K562 (cell line): ENCODE results near the gene VAC14.

Experiments
- BDP1 ChIP-seq: IDR thresholded peaks from 3 replicates; pipeline ENCODE4 v1.6.1; 2011; ENCODE audit not compliant: insufficient read length, insufficient read depth
- BRCA1 ChIP-seq, 2 experiments: fragments of 450-650 bp in 1 of 2; sonication (generic) in 1 of 2; formaldehyde crosslinking in 1 of 2; IDR thresholded peaks; 2 replicates each; pipeline versions ENCODE4 v1.5.0 to v1.6.1; 2017 to 2020; ENCODE audit warnings: mild to moderate bottlenecking in 1 of 2, missing genetic modification reagents in 1 of 2
- SMARCA5 ChIP-seq: fragments of 450-650 bp; IDR thresholded peaks from 2 replicates; pipeline ENCODE4 v1.6.1; 2016
- TEAD1 ChIP-seq, 2 experiments: fragments of 450-650 bp in 1 of 2; sonication (generic) in 1 of 2; formaldehyde crosslinking; IDR thresholded peaks; 2 replicates each; pipeline versions ENCODE4 v1.4.0 to v1.8.0; 2020 to 2022; ENCODE audit warnings: mild to moderate bottlenecking in 2 of 2, missing genetic modification reagents in 1 of 2
- ZNF77 ChIP-seq: fragments of 250-450 bp; sonication (Bioruptor Pico); IDR thresholded peaks from 2 replicates; pipeline ENCODE4 v1.5.0; 2020
- TF ChIP-seq, protein P1 (sequence below): sonication (generic); formaldehyde crosslinking; IDR thresholded peaks from 2 replicates; pipeline ENCODE4 v1.4.0; 2020; ENCODE audit warnings: mild to moderate bottlenecking, missing genetic modification reagents
- TF ChIP-seq, protein P2 (sequence below), 3 experiments: IDR thresholded peaks in 2 of 3; conservative IDR thresholded peaks in 1 of 3; 2 replicates each; pipeline ENCODE4 v1.5.1; 2011 to 2012; ENCODE audit warnings: low read length in 3 of 3, mild to moderate bottlenecking in 3 of 3, control low read depth in 2 of 3, improper control_type of control experiment in 1 of 3, inconsistent platforms in 1 of 3, low read depth in 1 of 3, mixed read lengths in 1 of 3, moderate library complexity in 1 of 3; ENCODE audit not compliant: insufficient read depth in 2 of 3

DNA sequence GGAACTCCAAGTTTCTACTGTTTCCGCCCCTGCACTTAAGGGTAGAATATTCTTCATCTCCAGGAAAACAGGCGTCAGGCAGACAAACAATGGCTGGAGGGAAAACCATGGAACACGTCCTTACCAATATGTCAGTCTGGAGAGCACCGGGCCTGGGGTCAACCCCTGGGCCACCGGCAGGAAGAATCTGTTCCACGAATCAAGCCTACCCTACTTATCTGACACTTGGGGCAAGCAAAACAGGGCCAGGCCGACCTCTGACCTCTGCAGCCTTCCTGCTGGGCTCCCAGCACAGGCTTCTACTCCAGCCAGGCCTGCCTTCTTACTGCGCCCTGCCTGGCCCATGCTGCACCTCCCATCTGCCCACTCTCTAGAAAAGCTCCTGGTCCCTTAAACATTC lies 10.1 kb downstream of the VAC14 start:
- TF ChIP-seq BRCA1 (IDR thresholded peaks at IDR 0.05) = no peak
- TF ChIP-seq BRCA1 (CRISPR knock-in tag; IDR thresholded peaks at IDR 0.05) = no peak
- TF ChIP-seq, protein P1, sequence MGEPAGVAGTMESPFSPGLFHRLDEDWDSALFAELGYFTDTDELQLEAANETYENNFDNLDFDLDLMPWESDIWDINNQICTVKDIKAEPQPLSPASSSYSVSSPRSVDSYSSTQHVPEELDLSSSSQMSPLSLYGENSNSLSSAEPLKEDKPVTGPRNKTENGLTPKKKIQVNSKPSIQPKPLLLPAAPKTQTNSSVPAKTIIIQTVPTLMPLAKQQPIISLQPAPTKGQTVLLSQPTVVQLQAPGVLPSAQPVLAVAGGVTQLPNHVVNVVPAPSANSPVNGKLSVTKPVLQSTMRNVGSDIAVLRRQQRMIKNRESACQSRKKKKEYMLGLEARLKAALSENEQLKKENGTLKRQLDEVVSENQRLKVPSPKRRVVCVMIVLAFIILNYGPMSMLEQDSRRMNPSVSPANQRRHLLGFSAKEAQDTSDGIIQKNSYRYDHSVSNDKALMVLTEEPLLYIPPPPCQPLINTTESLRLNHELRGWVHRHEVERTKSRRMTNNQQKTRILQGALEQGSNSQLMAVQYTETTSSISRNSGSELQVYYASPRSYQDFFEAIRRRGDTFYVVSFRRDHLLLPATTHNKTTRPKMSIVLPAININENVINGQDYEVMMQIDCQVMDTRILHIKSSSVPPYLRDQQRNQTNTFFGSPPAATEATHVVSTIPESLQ (CRISPR knock-in tag) = no peak
- TF ChIP-seq TEAD1 (CRISPR knock-in tag; IDR thresholded peaks at IDR 0.05) = no peak
- TF ChIP-seq SMARCA5 = no peak
- no peak for TF ChIP-seq BDP1
- TF ChIP-seq, protein P2, sequence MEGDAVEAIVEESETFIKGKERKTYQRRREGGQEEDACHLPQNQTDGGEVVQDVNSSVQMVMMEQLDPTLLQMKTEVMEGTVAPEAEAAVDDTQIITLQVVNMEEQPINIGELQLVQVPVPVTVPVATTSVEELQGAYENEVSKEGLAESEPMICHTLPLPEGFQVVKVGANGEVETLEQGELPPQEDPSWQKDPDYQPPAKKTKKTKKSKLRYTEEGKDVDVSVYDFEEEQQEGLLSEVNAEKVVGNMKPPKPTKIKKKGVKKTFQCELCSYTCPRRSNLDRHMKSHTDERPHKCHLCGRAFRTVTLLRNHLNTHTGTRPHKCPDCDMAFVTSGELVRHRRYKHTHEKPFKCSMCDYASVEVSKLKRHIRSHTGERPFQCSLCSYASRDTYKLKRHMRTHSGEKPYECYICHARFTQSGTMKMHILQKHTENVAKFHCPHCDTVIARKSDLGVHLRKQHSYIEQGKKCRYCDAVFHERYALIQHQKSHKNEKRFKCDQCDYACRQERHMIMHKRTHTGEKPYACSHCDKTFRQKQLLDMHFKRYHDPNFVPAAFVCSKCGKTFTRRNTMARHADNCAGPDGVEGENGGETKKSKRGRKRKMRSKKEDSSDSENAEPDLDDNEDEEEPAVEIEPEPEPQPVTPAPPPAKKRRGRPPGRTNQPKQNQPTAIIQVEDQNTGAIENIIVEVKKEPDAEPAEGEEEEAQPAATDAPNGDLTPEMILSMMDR (IDR thresholded peaks at IDR 0.05 in 2 of 3, conservative IDR thresholded peaks at IDR 0.05 in 1 of 3; ENCODE audit: insufficient read depth in 2 of 3, low read depth in 1 of 3, low read length in 3 of 3) = no peak
- TF ChIP-seq ZNF77 (CRISPR knock-in tag) = no peak
